K562 (cell line): Measurements from ENCODE around the gene VIM. TPM values are rescaled to one million over a fixed set of nuclear protein-coding genes. Genes with fewer than 3 reads are reported as not detected.

Experiments
- ARID3A ChIP-seq: IDR thresholded peaks from 2 replicates; pipeline ENCODE4 v1.6.1; 2012; ENCODE audit warnings: low read depth, low read length, improper control_type of control experiment, borderline replicate concordance
- ARNT ChIP-seq, 2 experiments: fragments of 450-650 bp; IDR thresholded peaks; 2 replicates each; pipeline ENCODE4 v1.6.1; 2016; ENCODE audit warnings: mild to moderate bottlenecking in 1 of 2
- ATF4 ChIP-seq: fragments of 450-650 bp; formaldehyde crosslinking; IDR thresholded peaks from 2 replicates; pipeline ENCODE4 v1.4.0; 2022; ENCODE audit warnings: mild to moderate bottlenecking, moderate library complexity
- BACH1 ChIP-seq: fragments of 200-800 bp; sonication (Bioruptor generic); IDR thresholded peaks from 2 replicates; pipeline ENCODE4 v1.6.1; 2016; ENCODE audit warnings: missing genetic modification characterization, missing compliant biosample characterization
- DDX20 ChIP-seq: fragments of 450-650 bp; IDR thresholded peaks from 2 replicates; pipeline ENCODE4 v1.6.1; 2016; ENCODE audit warnings: missing genetic modification characterization, low read depth, mild to moderate bottlenecking, missing compliant biosample characterization, moderate library complexity
- GTF2F1 ChIP-seq: IDR thresholded peaks from 2 replicates; pipeline ENCODE4 v1.6.1; 2011; ENCODE audit warnings: low read depth, low read length, improper control_type of control experiment
- HMBOX1 ChIP-seq: sonication (generic); IDR thresholded peaks from 2 replicates; pipeline ENCODE4 v1.6.1; 2016
- HNRNPH1 ChIP-seq: fragments of 200-400 bp; formaldehyde crosslinking; optimal IDR thresholded peaks from 2 replicates; pipeline ENCODE3; 2017; ENCODE audit warnings: low read depth, mild to moderate bottlenecking, low read length, moderate library complexity
- LEF1 ChIP-seq: fragments of 450-650 bp; IDR thresholded peaks from 2 replicates; pipeline ENCODE4 v1.6.1; 2016; ENCODE audit warnings: mild to moderate bottlenecking
- MAFG ChIP-seq: fragments of 450-650 bp; conservative IDR thresholded peaks from 2 replicates; pipeline ENCODE4 v1.6.1; 2016; ENCODE audit warnings: missing genetic modification characterization, missing compliant biosample characterization
- MEIS2 ChIP-seq: fragments of 450-650 bp; IDR thresholded peaks from 2 replicates; pipeline ENCODE4 v1.6.1; 2014; ENCODE audit warnings: mild to moderate bottlenecking; ENCODE audit not compliant: partially characterized antibody
- NCOA6 ChIP-seq: fragments of 450-650 bp; IDR thresholded peaks from 2 replicates; pipeline ENCODE4 v1.6.1; 2017; ENCODE audit warnings: mild to moderate bottlenecking
- NEUROD1 ChIP-seq: fragments of 150-350 bp; IDR thresholded peaks from 2 replicates; pipeline ENCODE4 v1.6.1; 2014; ENCODE audit warnings: borderline replicate concordance, low read length, low read depth; ENCODE audit not compliant: partially characterized antibody
- NFATC3 ChIP-seq: fragments of 450-650 bp; IDR thresholded peaks from 2 replicates; pipeline ENCODE4 v1.6.1; 2017; ENCODE audit warnings: mild to moderate bottlenecking
- RBM17 ChIP-seq: fragments of 200-400 bp; formaldehyde crosslinking; IDR thresholded peaks from 2 replicates; pipeline ENCODE4 v1.6.1; 2017; ENCODE audit warnings: low read depth, mild to moderate bottlenecking, low read length, borderline replicate concordance
- RFX1 ChIP-seq: fragments of 450-650 bp; IDR thresholded peaks from 2 replicates; pipeline ENCODE4 v1.6.1; 2016; ENCODE audit warnings: mild to moderate bottlenecking, moderate library complexity
- RNF2 ChIP-seq: sonication (generic); IDR thresholded peaks from 2 replicates; pipeline ENCODE4 v1.6.1; 2016
- SMAD1 ChIP-seq: fragments of 150-350 bp; IDR thresholded peaks from 2 replicates; pipeline ENCODE4 v1.6.1; 2014; ENCODE audit warnings: low read length, low read depth; ENCODE audit not compliant: partially characterized antibody
- TCF3 ChIP-seq: sonication (generic); formaldehyde crosslinking; IDR thresholded peaks from 2 replicates; pipeline ENCODE4 v1.4.0; 2020; ENCODE audit warnings: mild to moderate bottlenecking, missing genetic modification reagents
- VEZF1 ChIP-seq: fragments of 200-800 bp; sonication (Bioruptor generic); IDR thresholded peaks from 2 replicates; pipeline ENCODE4 v1.6.1; 2017; ENCODE audit warnings: missing genetic modification characterization, missing compliant biosample characterization
- WHSC1 ChIP-seq: IDR thresholded peaks from one replicate; pipeline ENCODE4 v1.6.1; 2012; ENCODE audit warnings: low read length, control low read depth, inconsistent platforms
- ZNF282 ChIP-seq: sonication (generic); formaldehyde crosslinking; IDR thresholded peaks from 2 replicates; pipeline ENCODE4 v1.8.1; 2023; ENCODE audit warnings: missing genetic modification reagents
- ZNF384 ChIP-seq: IDR thresholded peaks from 2 replicates; pipeline ENCODE4 v1.6.1; 2012; ENCODE audit warnings: low read depth, low read length, improper control_type of control experiment
- ZNF717 ChIP-seq: fragments of 250-450 bp; sonication (Bioruptor Pico); IDR thresholded peaks from 2 replicates; pipeline ENCODE4 v1.5.0; 2021
- polyA plus RNA-seq, 8 experiments: library from polyadenylated mRNA; depleted of rRNA in 4 of 8; stranded (reverse) in 5 of 8; unstranded in 3 of 8; fragments of >200 nt; fragmentation: Nextera tagmentation in 2 of 8; fragmentation: Illumina TruSeq in 1 of 8; extraction: Ambion mirVana in 2 of 8; extraction: Trizol in 1 of 8; gene quantifications; 2 replicates each; pipeline versions ENCODE4 v1.2.1 to v1.2.3, GENCODE V29; 2011 to 2014; ENCODE audit warnings: inconsistent platforms in 1 of 8, missing spikeins in 1 of 8
- total RNA-seq, 7 experiments: library from RNA; depleted of rRNA in 6 of 7; stranded (reverse); fragments of >200 nt in 6 of 7; fragmentation: Illumina TruSeq in 2 of 7; extraction: Trizol in 2 of 7; gene quantifications; 2 replicates each; pipeline versions ENCODE4 v1.2.1 to v1.2.3, GENCODE V29; 2011 to 2021; ENCODE audit warnings: low replicate concordance in 1 of 7

VIM gene
- total and polyA plus RNA-seq, 9 of the 15 experiments (the other 6 are each of a cell fraction or from before 2014, with no cell fraction given) = 86.0 to 621 (median 383) TPM

GRCh38 chr10:17216217-17216900 lies 11.7 kb upstream of the VIM start (continued):
- TF ChIP-seq ZNF384 = peak; percentile 87
- no peak for TF ChIP-seq ZNF717 (CRISPR knock-in tag)
- peak; percentile 89; the same call in 1 of the 2 replicates for TF ChIP-seq RNF2
- TF ChIP-seq ARNT (IDR thresholded peaks at IDR 0.05) = peak in 1 of 2 experiments; percentile 67; a peak in 2 of 4 replicates
- 0 out of 2 replicates have a peak, but pooled peaks have one; percentile 13 for TF ChIP-seq DDX20 (tag)
- no peak for TF ChIP-seq NCOA6
- TF ChIP-seq MEIS2 = peak; percentile 97
- TF ChIP-seq LEF1 = peak; percentile 72
- no peak for TF ChIP-seq SMAD1
- TF ChIP-seq VEZF1 = peak; percentile 19; the same call in 1 of the 2 replicates
- TF ChIP-seq MAFG (tag) = peak; percentile 56
- TF ChIP-seq BACH1 (tag) = peak; percentile 76
- TF ChIP-seq ATF4 (CRISPR knock-in tag) = no peak
- peak; percentile 100 for TF ChIP-seq HMBOX1
- TF ChIP-seq GTF2F1 = 0 out of 2 replicates have a peak, but pooled peaks have one; percentile 47
- TF ChIP-seq WHSC1 = no peak
- peak; percentile 65 for TF ChIP-seq ARID3A
- TF ChIP-seq NEUROD1 = peak; percentile 77
- TF ChIP-seq HNRNPH1 = no peak
- no peak for TF ChIP-seq NFATC3
- peak; percentile 90 for TF ChIP-seq RFX1
- no peak for TF ChIP-seq ZNF282 (CRISPR knock-in tag)
- peak; percentile 42; the same call in 1 of the 2 replicates for TF ChIP-seq TCF3 (CRISPR knock-in tag)
- no peak for TF ChIP-seq RBM17
